K562 (cell line): ENCODE data around the gene F12. TPM values are rescaled to one million over a fixed set of nuclear protein-coding genes. Genes with fewer than 3 reads are reported as not detected.

Experiments
- E2F8 ChIP-seq: fragments of 450-650 bp; IDR thresholded peaks from 2 replicates; pipeline ENCODE4 v1.7.1; 2018; ENCODE audit warnings: mild to moderate bottlenecking, low read depth; ENCODE audit not compliant: partially characterized antibody
- HMG20A ChIP-seq: fragments of 450-650 bp; formaldehyde crosslinking; conservative IDR thresholded peaks from 2 replicates; pipeline ENCODE4 v1.4.0; 2020; ENCODE audit warnings: mild to moderate bottlenecking, mixed read lengths
- MBD1 ChIP-seq: fragments of 250-450 bp; sonication (Bioruptor Pico); IDR thresholded peaks from 2 replicates; pipeline ENCODE4 v1.8.0; 2022; ENCODE audit warnings: inconsistent platforms
- NR2F6 ChIP-seq: fragments of 450-650 bp; formaldehyde crosslinking; IDR thresholded peaks from 2 replicates; pipeline ENCODE4 v1.4.0; 2020; ENCODE audit warnings: mild to moderate bottlenecking
- PCBP2 ChIP-seq: fragments of 200-400 bp; formaldehyde crosslinking; IDR thresholded peaks from 2 replicates; pipeline ENCODE4 v1.6.1; 2018; ENCODE audit warnings: low read length, low read depth, mild to moderate bottlenecking, moderate library complexity; ENCODE audit not compliant: poor library complexity, severe bottlenecking
- POLR2AphosphoS5 ChIP-seq: IDR thresholded peaks from 2 replicates; pipeline ENCODE4 v1.6.1; 2011; ENCODE audit warnings: mild to moderate bottlenecking, low read depth, low read length, moderate library complexity; ENCODE audit not compliant: control insufficient read depth, insufficient read depth
- RAD51 ChIP-seq: fragments of 450-650 bp; IDR thresholded peaks from 2 replicates; pipeline ENCODE4 v1.7.1; 2016; ENCODE audit warnings: low read depth, mild to moderate bottlenecking, borderline replicate concordance
- SFPQ ChIP-seq: fragments of 200-400 bp; formaldehyde crosslinking; IDR thresholded peaks from 2 replicates; pipeline ENCODE4 v1.6.1; 2017; ENCODE audit warnings: mild to moderate bottlenecking, low read depth, low read length, moderate library complexity
- SIX5 ChIP-seq, 2 experiments: IDR thresholded peaks; 2 replicates each; pipeline ENCODE4 v1.6.1; 2011; ENCODE audit warnings: low read length in 2 of 2, borderline replicate concordance in 1 of 2, low read depth in 1 of 2, mild to moderate bottlenecking in 1 of 2, moderate library complexity in 1 of 2; ENCODE audit not compliant: insufficient read depth in 1 of 2
- SMAD4 ChIP-seq: fragments of 250-450 bp; sonication (Bioruptor Pico); conservative IDR thresholded peaks from 2 replicates; pipeline ENCODE4 v1.8.0; 2021; ENCODE audit warnings: inconsistent platforms, mild to moderate bottlenecking, moderate library complexity
- SRSF3 ChIP-seq: fragments of 200-400 bp; formaldehyde crosslinking; IDR thresholded peaks from 2 replicates; pipeline ENCODE4 v1.6.1; 2016; ENCODE audit warnings: mild to moderate bottlenecking, low read length, moderate library complexity; ENCODE audit not compliant: insufficient read depth
- TFAP4 ChIP-seq: sonication (generic); formaldehyde crosslinking; IDR thresholded peaks from 2 replicates; pipeline ENCODE4 v1.8.0; 2022; ENCODE audit warnings: missing genetic modification reagents, mild to moderate bottlenecking, moderate library complexity, borderline replicate concordance
- THAP7 ChIP-seq: fragments of 250-450 bp; sonication (Bioruptor Pico); IDR thresholded peaks from 2 replicates; pipeline ENCODE4 v1.5.0; 2021
- USF2 ChIP-seq: sonication (generic); formaldehyde crosslinking; IDR thresholded peaks from 2 replicates; pipeline ENCODE4 v1.5.0; 2020; ENCODE audit warnings: missing genetic modification reagents
- ZNF12 ChIP-seq: sonication (generic); formaldehyde crosslinking; IDR thresholded peaks from 2 replicates; pipeline ENCODE4 v1.4.0; 2020; ENCODE audit warnings: mild to moderate bottlenecking, missing genetic modification reagents
- ZNF217 ChIP-seq: sonication (generic); formaldehyde crosslinking; IDR thresholded peaks from 2 replicates; pipeline ENCODE4 v1.8.0; 2022; ENCODE audit warnings: mild to moderate bottlenecking, missing genetic modification reagents
- ZNF263 ChIP-seq: sonication (generic); formaldehyde crosslinking; IDR thresholded peaks from 2 replicates; pipeline ENCODE4 v1.8.0; 2022; ENCODE audit warnings: mild to moderate bottlenecking, missing genetic modification reagents, borderline replicate concordance
- polyA plus RNA-seq, 8 experiments: library from polyadenylated mRNA; depleted of rRNA in 4 of 8; stranded (reverse) in 5 of 8; unstranded in 3 of 8; fragments of >200 nt; fragmentation: Nextera tagmentation in 2 of 8; fragmentation: Illumina TruSeq in 1 of 8; extraction: Ambion mirVana in 2 of 8; extraction: Trizol in 1 of 8; gene quantifications; 2 replicates each; pipeline versions ENCODE4 v1.2.1 to v1.2.3, GENCODE V29; 2011 to 2014; ENCODE audit warnings: inconsistent platforms in 1 of 8, missing spikeins in 1 of 8
- total RNA-seq, 7 experiments: library from RNA; depleted of rRNA in 6 of 7; stranded (reverse); fragments of >200 nt in 6 of 7; fragmentation: Illumina TruSeq in 2 of 7; extraction: Trizol in 2 of 7; gene quantifications; 2 replicates each; pipeline versions ENCODE4 v1.2.1 to v1.2.3, GENCODE V29; 2011 to 2021; ENCODE audit warnings: low replicate concordance in 1 of 7

F12 gene
- total and polyA plus RNA-seq, 9 of the 15 experiments (the other 6 are each of a cell fraction or from before 2014, with no cell fraction given), result 0.59 to 18.3 (median 3.6) TPM

GRCh38 chr5:177370488-177371119, 38.8 kb downstream of the F12 start (continued):
- TF ChIP-seq SIX5 (IDR thresholded peaks at IDR 0.05; ENCODE audit: borderline replicate concordance in 1 of 2, insufficient read depth in 1 of 2, low read depth in 1 of 2, low read length in 2 of 2) (no peak), USF2 (CRISPR knock-in tag) (0 out of 2 replicates have a peak, but pooled peaks have one; percentile 14), ZNF217 (no peak), TFAP4 (CRISPR knock-in tag) (peak; percentile 77; the same call in 1 of the 2 replicates), NR2F6 (CRISPR knock-in tag) (no peak), SMAD4 (CRISPR knock-in tag) (peak; percentile 45; the same call in 1 of the 2 replicates), MBD1 (CRISPR knock-in tag) (no peak), POLR2AphosphoS5 (no peak), PCBP2 (no peak), ZNF12 (no peak), E2F8 (no peak), SRSF3 (no peak), SFPQ (no peak), ZNF263 (CRISPR knock-in tag) (peak; percentile 45; the same call in 1 of the 2 replicates), RAD51 (no peak), HMG20A (no peak), THAP7 (CRISPR knock-in tag) (no peak)
